ENCODE results near the gene PPP1R1B. TPM values are rescaled to one million over a fixed set of nuclear protein-coding genes. Genes with fewer than 3 reads are reported as not detected.

PPP1R1B gene
- 100 to 1,000 TPM in 1 of 4 donors, 10 to 100 TPM in 3; 37.5 to 266 (median 45.8) TPM for polyA plus RNA-seq
- long read RNA-seq, donor 1 = 0 reads
- long read RNA-seq, donor 2, partial matches to known transcripts = 0 of 2 reads
- long read RNA-seq, donor 2, other reads (novel, unspliced or antisense) = 0 of 2 reads
- long read RNA-seq, donor 3, transcript PPP1R1B-206 (3 exons, 2,879 nt) = major isoform, 6 of 6 reads
- long read RNA-seq, donor 3, partial matches to known transcripts = 0 of 6 reads
- long read RNA-seq, donor 3, other reads (novel, unspliced or antisense) = 0 of 6 reads
- long read RNA-seq, donor 4, partial matches to known transcripts = 0 of 1 reads
- long read RNA-seq, donor 4, other reads (novel, unspliced or antisense) = 0 of 1 reads
- long read RNA-seq, donor 5, partial matches to known transcripts = 0 of 1 reads
- long read RNA-seq, donor 5, other reads (novel, unspliced or antisense) = 0 of 1 reads
- long read RNA-seq, donor 6, partial matches to known transcripts = 0 of 1 reads
- long read RNA-seq, donor 6, other reads (novel, unspliced or antisense) = 0 of 1 reads
- long read RNA-seq, donor 7, partial matches to known transcripts = 0 of 3 reads
- long read RNA-seq, donor 7, other reads (novel, unspliced or antisense) = 0 of 3 reads
- long read RNA-seq, donor 8 = 0 reads
- long read RNA-seq, donor 9, partial matches to known transcripts = 0 of 2 reads
- long read RNA-seq, donor 9, other reads (novel, unspliced or antisense) = 0 of 2 reads
- long read RNA-seq, donor 10, transcript PPP1R1B-206 (3 exons, 2,879 nt) = major isoform, 9 of 24 reads
- long read RNA-seq, donor 10, partial matches to known transcripts = 13 of 24 reads
- long read RNA-seq, donor 10, other reads (novel, unspliced or antisense) = 0 of 24 reads

DNA sequence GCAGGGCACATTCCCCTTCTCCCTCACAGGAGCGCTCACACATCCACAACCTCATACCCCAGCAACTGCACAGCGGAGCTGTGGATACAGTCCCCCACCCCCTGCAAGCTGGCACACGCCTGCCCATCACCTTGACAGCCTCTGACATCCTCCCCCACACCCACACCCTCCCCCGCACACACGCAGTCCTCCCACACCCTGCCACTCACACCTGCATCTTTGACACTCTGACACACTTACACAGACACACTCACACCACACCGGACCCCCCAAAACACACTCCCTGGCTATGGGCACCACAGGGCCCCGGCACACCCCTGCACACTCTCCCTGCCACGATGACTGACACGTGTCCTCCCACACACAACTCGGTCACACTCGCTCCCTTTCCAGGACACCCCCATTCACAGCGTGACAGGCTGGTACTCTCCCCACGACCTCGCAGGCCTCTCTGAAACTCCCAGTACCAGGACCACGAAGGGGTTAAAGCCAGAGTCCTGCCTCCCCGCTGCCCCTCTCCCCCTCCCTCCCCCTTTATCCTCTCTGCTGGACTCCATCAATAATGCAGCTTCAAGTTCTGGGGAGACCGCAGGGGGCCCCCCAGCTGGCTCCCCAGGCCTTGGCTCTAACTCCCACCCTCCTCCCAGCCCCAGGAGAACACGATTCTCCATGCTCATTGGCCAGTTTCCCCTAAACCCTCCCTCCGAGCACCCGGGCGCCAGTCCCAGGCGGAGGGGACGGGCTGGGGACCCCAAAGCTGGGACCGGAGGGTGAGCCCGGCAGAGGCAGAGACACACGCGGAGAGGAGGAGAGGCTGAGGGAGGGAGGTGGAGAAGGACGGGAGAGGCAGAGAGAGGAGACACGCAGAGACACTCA, at the start of gene PPP1R1B:
TSS of gene PPP1R1B (plus strand) at position 782 of the 876 bp plus-strand sequence. CDS start 441 bp downstream, outside the sequence.
- Histone ChIP-seq H3K27me3 (ENCODE audit: control insufficient read depth in 3 of 3, insufficient read depth in 3 of 3, low read length in 3 of 3) (peaks cover 0 to 13% (median 12%) of the 10 kb centered on the region in 3 donors), H3K4me1 (ENCODE audit: control insufficient read depth in 3 of 3, insufficient read depth in 2 of 3, low read depth in 1 of 3, low read length in 2 of 3) (peaks cover 2 to 54% (median 3%) of the 10 kb centered on the region in 3 donors), H3K36me3 (ENCODE audit: control insufficient read depth in 3 of 3, insufficient read depth in 2 of 3, low read depth in 1 of 3, low read length in 3 of 3) (peaks cover 0 to 8% (median 0%) of the 10 kb centered on the region in 3 donors), H3K9me3 (ENCODE audit: control insufficient read depth in 2 of 2, insufficient read depth in 1 of 2, low read depth in 1 of 2, low read length in 1 of 2) (no peaks in the 10 kb centered on the region), H3K4me3 (ENCODE audit: low read depth in 1 of 3, low read length in 3 of 3) (peak within 1 kb of the TSS; percentile 44 to 52 (median 48)), H3K27ac (ENCODE audit: low read depth in 1 of 3, low read length in 2 of 3) (peak within 1 kb of the TSS; percentile 60 to 91 (median 85))
- WGBS, 3 donors = 9 to 13% (median 10%) methylated on average over 29 of the region's 29 CpGs
- DNase-seq = peak; percentile 42 to 52
- FAIRE-seq = no peak

GRCh38 chr17:39578272-39578671, 48.5 kb upstream of the PPP1R1B start:
- Histone ChIP-seq H3K4me3 (ENCODE audit: low read depth in 1 of 3, low read length in 3 of 3) (no peak overlapping the region), H3K27ac (ENCODE audit: low read depth in 1 of 3, low read length in 2 of 3) (no peak overlapping the region), H3K4me1 (ENCODE audit: control insufficient read depth in 3 of 3, insufficient read depth in 2 of 3, low read depth in 1 of 3, low read length in 2 of 3) (peaks cover 0 to 13% (median 2%) of the 10 kb centered on the region in 3 donors), H3K27me3 (ENCODE audit: control insufficient read depth in 3 of 3, insufficient read depth in 3 of 3, low read length in 3 of 3) (peaks cover 0 to 2% (median 0%) of the 10 kb centered on the region in 3 donors), H3K9me3 (ENCODE audit: control insufficient read depth in 2 of 2, insufficient read depth in 1 of 2, low read depth in 1 of 2, low read length in 1 of 2) (no peaks in the 10 kb centered on the region), H3K36me3 (ENCODE audit: control insufficient read depth in 3 of 3, insufficient read depth in 2 of 3, low read depth in 1 of 3, low read length in 3 of 3) (no peaks in the 10 kb centered on the region)
- DNase-seq = no peak
- WGBS, 3 donors = 75 to 85% (median 76%) methylated on average over 2 of the region's 2 CpGs
- no peak for FAIRE-seq

DNA sequence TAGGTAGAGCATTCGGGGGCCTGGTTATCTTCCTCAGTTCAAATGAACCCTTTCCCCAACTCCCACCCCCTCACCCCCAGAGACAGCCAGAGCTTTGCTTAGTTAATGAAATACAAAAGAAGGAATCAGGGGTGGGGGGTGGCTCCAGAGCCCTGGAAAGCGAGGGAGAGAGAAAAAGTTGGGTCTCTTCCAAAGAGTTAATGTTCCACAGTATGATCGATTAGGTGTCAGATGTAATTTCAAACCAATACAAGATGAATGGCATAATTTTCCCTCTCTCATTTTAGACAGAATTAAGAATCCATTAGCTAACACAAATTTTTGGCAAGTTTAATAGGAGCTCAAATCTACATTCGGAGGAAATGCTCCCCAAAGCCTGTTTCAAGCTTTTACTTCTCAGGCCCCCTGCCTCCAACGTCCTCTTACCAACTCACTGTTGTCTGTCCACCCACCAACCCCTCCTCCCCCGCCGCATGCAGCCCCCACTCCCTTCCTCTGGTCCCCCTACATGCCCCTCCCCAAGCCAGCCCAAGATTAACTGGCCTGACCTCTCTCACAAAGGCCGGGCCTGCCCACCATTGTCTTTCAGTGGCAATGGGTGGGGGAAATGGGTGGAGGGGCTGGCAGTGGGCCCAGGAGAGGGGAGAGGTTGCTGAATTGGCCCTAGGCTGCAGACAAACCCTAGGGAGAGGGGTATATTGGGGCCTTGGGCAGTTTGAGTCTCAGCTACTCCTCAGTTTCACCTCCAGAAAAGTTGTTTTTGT, 47.3 kb upstream of the PPP1R1B start:
- no peak for DNase-seq

GRCh38 chr17:39580082-39580468, 46.7 kb upstream of the PPP1R1B start:
- no peaks in the 10 kb centered on the region for H3K36me3 ChIP-seq (ENCODE audit: control insufficient read depth in 3 of 3, insufficient read depth in 2 of 3, low read depth in 1 of 3, low read length in 3 of 3)
- peaks cover 0 to 2% (median 0%) of the 10 kb centered on the region in 3 donors for H3K27me3 ChIP-seq (ENCODE audit: control insufficient read depth in 3 of 3, insufficient read depth in 3 of 3, low read length in 3 of 3)
- no peak for FAIRE-seq
- no peak overlapping the region for H3K4me3 ChIP-seq (ENCODE audit: low read depth in 1 of 3, low read length in 3 of 3)
- no peaks in the 10 kb centered on the region for H3K9me3 ChIP-seq (ENCODE audit: control insufficient read depth in 2 of 2, insufficient read depth in 1 of 2, low read depth in 1 of 2, low read length in 1 of 2)
- peaks cover 0 to 3% (median 0%) of the 10 kb centered on the region in 3 donors for H3K4me1 ChIP-seq (ENCODE audit: control insufficient read depth in 3 of 3, insufficient read depth in 2 of 3, low read depth in 1 of 3, low read length in 2 of 3)
- no peak for DNase-seq
- WGBS, 3 donors = 87 to 93% (median 87%) methylated on average over 7 of the region's 7 CpGs
- H3K27ac ChIP-seq (ENCODE audit: low read depth in 1 of 3, low read length in 2 of 3) = no peak overlapping the region

More for the DNA sequence above, 47.3 kb upstream of the PPP1R1B start:
- Histone ChIP-seq H3K27ac (ENCODE audit: low read depth in 1 of 3, low read length in 2 of 3) (no peak overlapping the region), H3K36me3 (ENCODE audit: control insufficient read depth in 3 of 3, insufficient read depth in 2 of 3, low read depth in 1 of 3, low read length in 3 of 3) (no peaks in the 10 kb centered on the region), H3K4me3 (ENCODE audit: low read depth in 1 of 3, low read length in 3 of 3) (no peak overlapping the region), H3K9me3 (ENCODE audit: control insufficient read depth in 2 of 2, insufficient read depth in 1 of 2, low read depth in 1 of 2, low read length in 1 of 2) (no peaks in the 10 kb centered on the region), H3K4me1 (ENCODE audit: control insufficient read depth in 3 of 3, insufficient read depth in 2 of 3, low read depth in 1 of 3, low read length in 2 of 3) (peaks cover 0 to 8% (median 0%) of the 10 kb centered on the region in 3 donors), H3K27me3 (ENCODE audit: control insufficient read depth in 3 of 3, insufficient read depth in 3 of 3, low read length in 3 of 3) (peaks cover 0 to 2% (median 0%) of the 10 kb centered on the region in 3 donors)
- 58 to 68% (median 63%) methylated on average over 8 of the region's 8 CpGs for WGBS, 3 donors
- FAIRE-seq = no peak

- H3K27ac ChIP-seq (ENCODE audit: low read depth in 1 of 3, low read length in 2 of 3) = no peak overlapping the region
- no peaks in the 10 kb centered on the region for H3K36me3 ChIP-seq (ENCODE audit: control insufficient read depth in 3 of 3, insufficient read depth in 2 of 3, low read depth in 1 of 3, low read length in 3 of 3)
- no peaks in the 10 kb centered on the region for H3K4me1 ChIP-seq (ENCODE audit: control insufficient read depth in 3 of 3, insufficient read depth in 2 of 3, low read depth in 1 of 3, low read length in 2 of 3)
- FAIRE-seq = no peak
- no peak overlapping the region for H3K4me3 ChIP-seq (ENCODE audit: low read depth in 1 of 3, low read length in 3 of 3)
- peaks cover 0 to 2% (median 1%) of the 10 kb centered on the region in 3 donors for H3K27me3 ChIP-seq (ENCODE audit: control insufficient read depth in 3 of 3, insufficient read depth in 3 of 3, low read length in 3 of 3)
- H3K9me3 ChIP-seq (ENCODE audit: control insufficient read depth in 2 of 2, insufficient read depth in 1 of 2, low read depth in 1 of 2, low read length in 1 of 2) = no peaks in the 10 kb centered on the region
- 89 to 90% (median 89%) methylated on average over 20 of the region's 20 CpGs for WGBS, 3 donors
- DNase-seq = no peak
Observed at GRCh38 chr17:39581071-39581758, 45.5 kb upstream of the PPP1R1B start.

DNA sequence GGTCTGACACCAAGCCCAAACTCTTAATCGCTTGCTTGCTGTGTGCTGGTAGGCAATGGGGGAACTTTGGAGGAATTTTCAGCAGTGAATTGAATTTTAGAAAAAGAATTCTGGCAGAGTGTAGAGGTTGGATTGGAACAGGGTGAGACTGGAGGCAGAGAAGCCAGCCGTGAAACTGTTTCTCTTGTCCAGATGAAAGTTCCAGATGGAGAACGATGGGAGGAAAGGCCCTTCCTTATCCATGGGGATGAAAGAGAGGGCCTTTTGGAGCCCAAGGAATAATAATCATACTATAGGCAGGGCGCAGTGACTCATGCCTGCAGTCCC, 45.0 kb upstream of the PPP1R1B start:
- Histone ChIP-seq H3K27me3 (ENCODE audit: control insufficient read depth in 3 of 3, insufficient read depth in 3 of 3, low read length in 3 of 3) (peaks cover 0 to 2% (median 0%) of the 10 kb centered on the region in 3 donors), H3K27ac (ENCODE audit: low read depth in 1 of 3, low read length in 2 of 3) (no peak overlapping the region), H3K4me1 (ENCODE audit: control insufficient read depth in 3 of 3, insufficient read depth in 2 of 3, low read depth in 1 of 3, low read length in 2 of 3) (no peaks in the 10 kb centered on the region), H3K4me3 (ENCODE audit: low read depth in 1 of 3, low read length in 3 of 3) (no peak overlapping the region), H3K9me3 (ENCODE audit: control insufficient read depth in 2 of 2, insufficient read depth in 1 of 2, low read depth in 1 of 2, low read length in 1 of 2) (no peaks in the 10 kb centered on the region), H3K36me3 (ENCODE audit: control insufficient read depth in 3 of 3, insufficient read depth in 2 of 3, low read depth in 1 of 3, low read length in 3 of 3) (no peaks in the 10 kb centered on the region)
- no peak for FAIRE-seq
- WGBS, 3 donors = 83 to 98% (median 87%) methylated on average over 4 of the region's 4 CpGs
- no peak for DNase-seq

DNA sequence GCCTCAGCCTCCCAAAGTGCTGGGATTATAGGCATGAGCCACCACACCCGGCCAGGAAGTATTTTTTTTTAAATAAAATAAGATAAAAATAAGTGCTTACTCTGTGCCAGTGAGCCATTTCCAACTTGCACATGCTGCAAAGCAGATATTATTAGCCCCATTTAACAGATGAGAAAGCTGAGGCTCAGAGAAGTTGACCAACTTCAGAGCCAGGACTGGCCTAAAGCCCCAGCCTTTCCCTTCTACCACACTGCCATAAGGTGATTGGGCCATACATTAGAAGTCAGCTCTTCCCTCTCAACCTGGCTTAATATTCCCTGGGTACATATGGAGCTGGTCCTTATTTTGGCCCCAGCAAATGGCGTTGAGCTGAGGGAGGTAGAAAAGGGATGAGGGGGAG, 44.1 kb upstream of the PPP1R1B start:
- 30 to 62% (median 52%) methylated on average over 2 of the region's 2 CpGs for WGBS, 3 donors

More for the DNA sequence above, 44.1 kb upstream of the PPP1R1B start:
- no peaks in the 10 kb centered on the region for H3K4me1 ChIP-seq (ENCODE audit: control insufficient read depth in 3 of 3, insufficient read depth in 2 of 3, low read depth in 1 of 3, low read length in 2 of 3)
- H3K4me3 ChIP-seq (ENCODE audit: low read depth in 1 of 3, low read length in 3 of 3) = no peak overlapping the region
- H3K9me3 ChIP-seq (ENCODE audit: control insufficient read depth in 2 of 2, insufficient read depth in 1 of 2, low read depth in 1 of 2, low read length in 1 of 2) = no peaks in the 10 kb centered on the region
- peaks cover 0 to 2% (median 0%) of the 10 kb centered on the region in 3 donors for H3K27me3 ChIP-seq (ENCODE audit: control insufficient read depth in 3 of 3, insufficient read depth in 3 of 3, low read length in 3 of 3)
- DNase-seq (no peak), FAIRE-seq (no peak)
- H3K36me3 ChIP-seq (ENCODE audit: control insufficient read depth in 3 of 3, insufficient read depth in 2 of 3, low read depth in 1 of 3, low read length in 3 of 3) = no peaks in the 10 kb centered on the region
- no peak overlapping the region for H3K27ac ChIP-seq (ENCODE audit: low read depth in 1 of 3, low read length in 2 of 3)

All from small intestine (tissue), 16 donors.